WI38 (cell line): ENCODE results near the gene SWT1.

Source experiments
- H3K4me3 ChIP-seq: 2 replicates; pipeline ENCODE4 v1.5.1; 2011; ENCODE audit warnings: low read depth, mild to moderate bottlenecking, control low read depth, low read length
- TF ChIP-seq, protein P1 (sequence below): IDR thresholded peaks from 2 replicates; pipeline ENCODE4 v1.5.1; 2012; ENCODE audit warnings: low read depth, mild to moderate bottlenecking, control low read depth, low read length

The SWT1 gene

GRCh38 chr1:185156854-185157598, at the start of gene SWT1, which contains the start of gene TRMT1L:
TSS of gene SWT1 (plus strand) at chr1:185157167. CDS start at chr1:185160842, 3,675 bp downstream.
TSS of gene TRMT1L (minus strand) at chr1:185156953. CDS start at chr1:185156712, 241 bp downstream.
- H3K4me3 ChIP-seq: peak within 1 kb of the TSS; percentile 83
- TF ChIP-seq, protein P1, sequence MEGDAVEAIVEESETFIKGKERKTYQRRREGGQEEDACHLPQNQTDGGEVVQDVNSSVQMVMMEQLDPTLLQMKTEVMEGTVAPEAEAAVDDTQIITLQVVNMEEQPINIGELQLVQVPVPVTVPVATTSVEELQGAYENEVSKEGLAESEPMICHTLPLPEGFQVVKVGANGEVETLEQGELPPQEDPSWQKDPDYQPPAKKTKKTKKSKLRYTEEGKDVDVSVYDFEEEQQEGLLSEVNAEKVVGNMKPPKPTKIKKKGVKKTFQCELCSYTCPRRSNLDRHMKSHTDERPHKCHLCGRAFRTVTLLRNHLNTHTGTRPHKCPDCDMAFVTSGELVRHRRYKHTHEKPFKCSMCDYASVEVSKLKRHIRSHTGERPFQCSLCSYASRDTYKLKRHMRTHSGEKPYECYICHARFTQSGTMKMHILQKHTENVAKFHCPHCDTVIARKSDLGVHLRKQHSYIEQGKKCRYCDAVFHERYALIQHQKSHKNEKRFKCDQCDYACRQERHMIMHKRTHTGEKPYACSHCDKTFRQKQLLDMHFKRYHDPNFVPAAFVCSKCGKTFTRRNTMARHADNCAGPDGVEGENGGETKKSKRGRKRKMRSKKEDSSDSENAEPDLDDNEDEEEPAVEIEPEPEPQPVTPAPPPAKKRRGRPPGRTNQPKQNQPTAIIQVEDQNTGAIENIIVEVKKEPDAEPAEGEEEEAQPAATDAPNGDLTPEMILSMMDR: no peak

DNA sequence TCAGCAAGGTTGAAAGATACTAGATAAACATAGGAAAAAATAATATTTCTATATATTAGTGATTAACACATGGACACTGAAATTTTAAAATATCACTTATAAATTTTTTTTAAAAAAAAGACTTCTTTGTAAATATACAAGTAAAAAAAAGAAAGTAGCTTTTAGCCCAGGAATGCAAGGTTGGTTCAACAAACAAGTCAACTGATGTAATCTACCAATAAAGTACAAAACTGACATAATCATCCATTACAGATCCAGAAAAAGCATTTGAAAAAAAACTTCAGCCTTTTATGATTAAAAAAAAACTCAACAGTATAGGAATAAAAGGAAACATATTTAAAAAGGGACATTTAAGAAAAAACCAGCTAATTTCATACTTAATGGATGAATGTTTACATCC, 48.6 kb upstream of the SWT1 start:
- H3K4me3 ChIP-seq: no peak overlapping the region
- TF ChIP-seq, protein P1: no peak

GRCh38 chr1:185110145-185110544, 46.8 kb upstream of the SWT1 start:
- no peak overlapping the region for H3K4me3 ChIP-seq
- TF ChIP-seq, protein P1: no peak

- no peak overlapping the region for H3K4me3 ChIP-seq
- TF ChIP-seq, protein P1: no peak
Observed at GRCh38 chr1:185111873-185112272, 45.1 kb upstream of the SWT1 start.

DNA sequence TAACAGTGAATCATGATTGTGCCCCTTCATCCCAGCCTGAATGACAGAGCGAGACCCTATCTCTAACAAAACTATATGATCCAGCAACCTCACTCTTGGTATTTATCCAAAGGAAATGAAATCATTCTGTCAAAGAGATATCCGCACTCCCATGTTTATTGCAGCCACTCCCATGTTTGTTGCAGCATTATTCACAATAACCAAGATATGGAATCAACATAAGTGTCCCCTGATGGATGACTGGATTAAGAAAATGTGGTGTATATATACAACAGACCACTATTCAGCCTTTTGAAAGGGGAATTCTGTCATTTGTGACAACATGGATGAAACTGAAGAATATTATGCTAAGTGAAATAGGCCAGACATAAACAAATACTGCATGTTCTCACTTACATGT, 44.6 kb upstream of the SWT1 start:
- TF ChIP-seq, protein P1: no peak
- no peak overlapping the region for H3K4me3 ChIP-seq

DNA sequence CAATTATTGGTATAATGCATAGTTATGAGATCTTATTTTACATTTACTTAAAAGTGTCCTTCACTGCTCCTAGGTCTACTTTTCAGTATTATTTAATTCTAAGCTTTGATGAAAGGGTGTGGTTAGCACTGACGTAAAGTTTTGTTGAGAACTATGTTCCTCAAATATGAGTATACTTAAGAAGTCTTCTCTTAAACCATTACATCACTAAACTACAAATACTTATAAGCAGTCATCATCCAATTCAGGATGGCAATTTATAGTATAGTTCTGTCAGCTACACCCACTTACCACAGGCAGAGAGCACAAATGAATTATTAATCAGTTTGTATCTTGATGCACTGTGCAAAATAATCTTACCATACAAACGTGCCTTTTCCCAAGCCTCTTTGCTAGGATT, 27.3 kb upstream of the SWT1 start:
- TF ChIP-seq, protein P1: no peak

DNA sequence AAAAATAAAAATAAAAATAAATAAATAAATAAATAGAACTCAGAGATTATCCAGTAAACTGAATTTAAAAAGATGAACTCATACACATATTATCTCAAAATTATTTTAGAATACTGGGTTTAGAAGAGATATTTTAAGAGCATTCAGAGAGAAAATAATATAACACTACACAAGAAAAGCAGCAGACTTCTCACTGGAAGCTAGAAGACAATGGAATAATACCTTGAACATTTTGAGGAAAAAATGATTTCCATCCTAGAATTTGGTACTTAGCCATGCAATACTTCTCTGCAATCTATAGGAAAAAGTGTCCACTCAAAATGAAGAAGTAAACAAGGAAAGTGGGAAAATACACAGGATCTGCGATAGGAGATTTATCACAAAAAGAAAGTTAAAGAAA, 24.4 kb upstream of the SWT1 start:
- H3K4me3 ChIP-seq: no peak overlapping the region
- TF ChIP-seq, protein P1: no peak

More for the DNA sequence above, 27.3 kb upstream of the SWT1 start:
- H3K4me3 ChIP-seq: no peak overlapping the region
